Large intestine (tissue), 3 donors: ENCODE data around the gene CCL15. TPM values are rescaled to one million over a fixed set of nuclear protein-coding genes. Genes with fewer than 3 reads are reported as not detected.
A peak's percentile ranks its signal among the peaks of the same experiment; 100 is the strongest.
"Not testable (repeated sequence)": the region's sequence is repeated elsewhere in the genome, so short reads cannot be mapped to it uniquely, and the experiment has no call there.

Experiments used
- DNase-seq, 2 donors: peaks; one replicate each; pipeline versions ENCODE4 v3.0.0 to v3.0.0-alpha.2; 2013
- H3K27ac ChIP-seq: one replicate; pipeline ENCODE4 v1.5.1; 2013; ENCODE audit warnings: low read length
- H3K27me3 ChIP-seq: 2 replicates; pipeline ENCODE4 v1.6.1; 2013; ENCODE audit warnings: low read length; ENCODE audit not compliant: control insufficient read depth, insufficient read depth
- H3K36me3 ChIP-seq: 2 replicates; pipeline ENCODE4 v1.6.1; 2013; ENCODE audit warnings: low read length; ENCODE audit not compliant: control insufficient read depth, insufficient read depth
- H3K4me1 ChIP-seq: one replicate; pipeline ENCODE4 v1.6.1; 2013; ENCODE audit warnings: low read length; ENCODE audit not compliant: control insufficient read depth, insufficient read depth
- H3K4me3 ChIP-seq: one replicate; pipeline ENCODE4 v1.5.1; 2013; ENCODE audit warnings: low read length
- H3K9me3 ChIP-seq: one replicate; pipeline ENCODE4 v1.6.1; 2013; ENCODE audit warnings: mild to moderate bottlenecking, low read depth, low read length, moderate library complexity; ENCODE audit not compliant: control insufficient read depth
- WGBS: methylation state at CpG from one replicate; pipeline ENCODE4 v1.1.5; 2013; ENCODE audit warnings: low lambda C conversion rate; ENCODE audit not compliant: insufficient coverage; 5-methylcytosine and 5-hydroxymethylcytosine counted together
- polyA plus RNA-seq: library from polyadenylated mRNA; unstranded; fragments of 120-200 nt; gene quantifications from one replicate; pipeline ENCODE4 v1.2.1, GENCODE V29; 2013

The CCL15 gene
- polyA plus RNA-seq, 1 donor = 36.8 TPM

GRCh38 chr17:36017799-36018198 lies 16.4 kb upstream of the CCL15 start, which contains the start of gene CCL23:
Gene CCL23 (minus strand): TSS chr17:36017972. CDS start chr17:36017897, 75 bp downstream.
- DNase-seq = no peak
- Histone ChIP-seq H3K27ac (no peak within 1 kb of the TSS), H3K36me3 (no peaks in the 10 kb centered on the region), H3K9me3 (no peaks in the 10 kb centered on the region), H3K4me3 (no peak within 1 kb of the TSS), H3K4me1 (no peaks in the 10 kb centered on the region), H3K27me3 (no peaks in the 10 kb centered on the region)
- WGBS = 80% methylated on average over 1 of the region's 6 CpGs

- peaks cover 5% of the 10 kb centered on the region for H3K9me3 ChIP-seq
- no peak overlapping the region for H3K27ac ChIP-seq
- peaks cover 3% of the 10 kb centered on the region for H3K36me3 ChIP-seq
- WGBS = no CpG with 5 or more reads among the region's 2 CpGs
- no peaks in the 10 kb centered on the region for H3K27me3 ChIP-seq
- no peak for DNase-seq
- no peak overlapping the region for H3K4me3 ChIP-seq
- no peaks in the 10 kb centered on the region for H3K4me1 ChIP-seq
These were observed 15.2 kb upstream of the CCL15 start for GRCh38 chr17:36016555-36016954.

GRCh38 chr17:36015895-36016294 lies 14.5 kb upstream of the CCL15 start:
- not testable (repeated sequence) for H3K9me3 ChIP-seq, H3K4me3 ChIP-seq, H3K4me1 ChIP-seq, H3K36me3 ChIP-seq, H3K27ac ChIP-seq, H3K27me3 ChIP-seq, DNase-seq
- no CpG with 5 or more reads among the region's 4 CpGs for WGBS

DNA sequence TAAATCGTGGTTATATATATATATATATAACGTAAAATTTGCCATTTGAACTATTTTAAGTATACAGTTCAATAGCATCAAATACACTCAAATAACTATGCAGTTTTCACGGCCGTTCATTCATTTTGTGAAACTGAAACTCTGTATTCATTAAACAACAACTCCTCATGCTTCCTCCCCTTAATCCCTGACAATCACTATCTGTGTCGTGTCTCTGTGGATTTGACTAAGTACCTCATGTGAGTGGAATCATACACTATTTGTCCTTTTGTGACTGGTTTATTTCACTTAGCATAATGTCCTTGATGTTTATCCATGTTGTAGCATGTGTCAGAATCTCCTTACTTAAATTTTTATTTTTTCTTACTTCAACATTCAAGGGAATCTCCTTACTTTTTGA lies 13.6 kb upstream of the CCL15 start:
- Histone ChIP-seq H3K4me3 (no peak overlapping the region), H3K27ac (no peak overlapping the region), H3K9me3 (peaks cover 8% of the 10 kb centered on the region), H3K4me1 (no peaks in the 10 kb centered on the region), H3K27me3 (no peaks in the 10 kb centered on the region), H3K36me3 (peaks cover 4% of the 10 kb centered on the region)
- DNase-seq = no peak
- no CpG with 5 or more reads among the region's 5 CpGs for WGBS

DNA sequence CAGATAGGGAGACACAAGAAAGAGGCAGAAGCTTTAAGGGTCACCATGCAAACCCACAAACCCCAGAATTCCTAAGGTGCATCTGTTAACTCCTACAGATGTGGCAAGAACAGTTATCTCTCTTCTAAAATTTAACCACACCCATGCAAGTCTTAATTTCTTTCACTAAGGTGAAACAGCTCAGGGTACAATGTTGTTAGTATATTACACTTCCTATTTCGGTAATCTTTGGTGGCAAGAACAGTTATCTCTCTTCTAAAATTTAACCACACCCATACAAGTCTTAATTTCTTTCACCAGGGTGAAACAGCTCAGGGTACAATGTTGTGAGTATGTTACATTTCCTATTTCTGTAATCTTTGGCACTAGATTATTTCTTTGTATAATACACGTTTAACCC lies 9.8 kb upstream of the CCL15 start:
- no CpG with 5 or more reads among the region's 2 CpGs for WGBS
- Histone ChIP-seq H3K4me3 (no peak overlapping the region), H3K4me1 (no peaks in the 10 kb centered on the region)

GRCh38 chr17:36008998-36009665 lies 7.8 kb upstream of the CCL15 start:
- H3K9me3 ChIP-seq = peaks cover 19% of the 10 kb centered on the region
- no peak for DNase-seq
- H3K36me3 ChIP-seq = peaks cover 4% of the 10 kb centered on the region
- H3K4me3 ChIP-seq = no peak overlapping the region
- H3K27ac ChIP-seq = no peak overlapping the region
- no peaks in the 10 kb centered on the region for H3K27me3 ChIP-seq
- peaks cover 4% of the 10 kb centered on the region for H3K4me1 ChIP-seq
- WGBS = 100% methylated on average over 1 of the region's 14 CpGs

More for the DNA sequence above, 9.8 kb upstream of the CCL15 start:
- H3K27me3 ChIP-seq = no peaks in the 10 kb centered on the region
- peaks cover 4% of the 10 kb centered on the region for H3K36me3 ChIP-seq
- DNase-seq = no peak
- no peak overlapping the region for H3K27ac ChIP-seq
- H3K9me3 ChIP-seq = peaks cover 19% of the 10 kb centered on the region

GRCh38 chr17:36004594-36005108 lies 3.3 kb upstream of the CCL15 start:
- peak in 1 of 2 donors; percentile 52 for DNase-seq
- WGBS = 40% methylated on average over 2 of the region's 4 CpGs
- Histone ChIP-seq H3K27ac (peak overlapping the region; percentile 2), H3K4me1 (peaks cover 12% of the 10 kb centered on the region), H3K4me3 (no peak overlapping the region), H3K27me3 (no peaks in the 10 kb centered on the region), H3K9me3 (peaks cover 11% of the 10 kb centered on the region), H3K36me3 (no peaks in the 10 kb centered on the region)

- peaks cover 12% of the 10 kb centered on the region for H3K36me3 ChIP-seq
- H3K4me1 ChIP-seq = peaks cover 20% of the 10 kb centered on the region
- peak overlapping the region; percentile 51 for H3K27ac ChIP-seq
- no CpG with 5 or more reads among the region's 7 CpGs for WGBS
- H3K4me3 ChIP-seq = no peak overlapping the region
- H3K27me3 ChIP-seq = no peaks in the 10 kb centered on the region
- H3K9me3 ChIP-seq = no peaks in the 10 kb centered on the region
- no peak for DNase-seq
These were observed 1.3 kb upstream of the CCL15 start for GRCh38 chr17:36002631-36003030.

DNA sequence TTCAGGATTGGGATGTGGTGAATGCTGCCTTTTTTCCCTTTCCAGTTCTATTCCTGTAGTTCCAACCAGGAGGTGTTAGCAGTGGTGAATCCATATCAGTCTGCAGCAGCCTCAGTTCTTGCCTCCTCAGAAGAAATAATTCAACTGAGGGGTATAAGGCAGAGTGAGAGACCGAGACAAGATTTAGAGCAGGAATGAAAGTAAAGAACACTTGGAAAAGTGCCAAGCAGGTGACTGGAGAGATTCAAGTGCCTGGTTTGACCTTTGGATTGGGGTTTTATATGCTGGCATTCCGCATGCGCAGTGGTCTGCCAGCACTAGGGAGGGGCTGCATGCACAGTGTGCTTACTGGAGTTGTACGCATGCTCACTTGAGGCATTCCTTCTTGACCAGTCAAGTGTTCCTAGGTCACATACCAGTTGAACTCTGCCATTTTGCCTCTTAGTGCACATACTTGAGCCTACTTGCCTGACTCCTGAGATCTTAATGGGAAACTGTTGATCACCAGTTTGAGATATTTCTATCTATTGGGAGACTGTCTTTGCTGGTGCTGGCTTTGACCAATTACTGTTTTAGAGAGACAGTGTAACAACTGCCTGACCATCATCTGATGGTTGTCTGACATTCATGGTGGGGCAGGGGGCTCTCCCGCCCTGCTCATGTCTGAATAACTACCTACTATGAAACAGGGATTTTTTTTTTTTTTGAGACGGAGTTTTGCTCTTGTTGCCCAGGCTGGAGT lies 680 bp upstream of the CCL15 start:
- Histone ChIP-seq H3K27ac (peak overlapping the region; percentile 94), H3K4me3 (peak overlapping the region; percentile 47), H3K9me3 (no peaks in the 10 kb centered on the region), H3K27me3 (no peaks in the 10 kb centered on the region), H3K4me1 (peaks cover 20% of the 10 kb centered on the region), H3K36me3 (peaks cover 16% of the 10 kb centered on the region)
- 20% methylated on average over 1 of the region's 6 CpGs for WGBS
- DNase-seq = peak; percentile 97 to 98

- no peaks in the 10 kb centered on the region for H3K27me3 ChIP-seq
- H3K36me3 ChIP-seq = peaks cover 22% of the 10 kb centered on the region
- peak overlapping the region; percentile 94 for H3K27ac ChIP-seq
- peak overlapping the region; percentile 47 for H3K4me3 ChIP-seq
- H3K4me1 ChIP-seq = peaks cover 18% of the 10 kb centered on the region
- 40% methylated on average over 1 of the region's 6 CpGs for WGBS
- no peaks in the 10 kb centered on the region for H3K9me3 ChIP-seq
- DNase-seq = peak; percentile 74 to 84
These were observed 632 bp downstream of the CCL15 start for GRCh38 chr17:36000732-36001109.
